Smooth muscle cell of bladder (primary cell): Measurements from ENCODE around the gene RNASEL. TPM values are rescaled to one million over a fixed set of nuclear protein-coding genes. Genes with fewer than 3 reads are reported as not detected.

ENCODE experiments used
- total RNA-seq: library from RNA; depleted of rRNA; stranded (reverse); fragments of >200 nt; gene quantifications from 2 replicates; pipeline ENCODE4 v1.2.3, GENCODE V29; 2014

Gene RNASEL
- total RNA-seq, result 12.9 and 13.4 TPM in 2 replicates

DNA sequence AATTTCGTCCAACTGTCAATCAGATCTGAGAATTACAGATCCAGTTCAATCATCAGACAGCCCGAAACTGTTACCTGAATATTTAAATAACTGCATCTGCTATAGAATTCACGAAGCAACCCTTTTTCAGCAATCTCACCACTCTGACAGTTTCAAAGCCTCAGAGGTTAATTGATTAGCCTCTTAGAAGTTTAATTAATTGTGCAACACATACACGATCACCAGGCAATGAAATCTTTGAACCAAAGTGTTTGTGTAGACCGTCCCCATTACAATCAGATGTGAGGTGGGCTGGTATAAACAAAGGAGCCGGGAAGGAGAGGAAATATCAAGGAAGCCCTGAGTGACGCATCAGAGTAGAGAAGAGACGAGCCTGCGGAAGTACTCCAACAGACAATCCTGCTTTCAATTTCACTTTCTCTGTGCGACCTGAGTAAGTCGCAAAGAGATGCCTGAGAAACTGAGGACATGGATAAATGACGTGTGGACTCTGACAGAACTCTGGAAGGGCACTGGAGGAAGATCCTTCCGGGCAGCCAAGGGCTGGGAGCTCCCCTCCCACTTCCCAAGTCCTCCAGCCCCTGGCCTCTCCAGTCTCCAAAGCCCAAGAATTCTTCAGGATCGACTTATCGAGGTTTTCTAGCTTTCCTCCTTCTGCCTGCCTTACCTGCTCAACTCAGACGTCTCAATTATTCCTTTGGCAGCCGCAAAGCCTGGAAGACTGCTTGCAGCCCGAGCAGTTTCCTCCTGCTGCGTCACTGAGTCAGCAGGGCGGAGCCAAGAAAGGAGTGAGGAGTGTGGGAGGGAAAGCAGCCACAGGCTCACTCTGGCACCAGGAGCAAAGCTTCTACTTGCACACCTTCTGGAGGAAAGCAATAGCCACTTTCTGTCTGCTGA lies at the start of gene RNASEL:
Gene RNASEL (minus strand): TSS at position 757 of the 897 bp plus-strand sequence. CDS start 2,450 bp downstream, outside the sequence.

GRCh38 chr1:182604175-182605164 lies 15.4 kb upstream of the RNASEL start, which contains the start of gene RGS16:
TSS of gene RGS16 (minus strand) at chr1:182604389. CDS start at chr1:182604259, 130 bp downstream.

Other genes with a start within 250 kb of the RNASEL start
- gene GLUL, start 197.5 kb downstream of the RNASEL start, total RNA-seq, result 185 and 318 TPM in 2 replicates
- not detected in 2 replicates for gene TEDDM1, start 188.6 kb downstream of the RNASEL start, total RNA-seq
- not detected in 2 replicates for gene RGSL1, start 139.1 kb downstream of the RNASEL start, total RNA-seq
- 0.71 and 2.4 TPM in 2 replicates for gene RGS16, start 15.1 kb upstream of the RNASEL start, total RNA-seq
- not detected in 2 replicates for gene RGS8, start 95.3 kb upstream of the RNASEL start, total RNA-seq
- 3.2 and 3.3 TPM in 2 replicates for gene NPL, start 200.5 kb upstream of the RNASEL start, total RNA-seq